RCC 7860 (cell line): ENCODE results near the gene TMEM14B.
"Not testable (repeated sequence)": the region's sequence is repeated elsewhere in the genome, so short reads cannot be mapped to it uniquely, and the experiment has no call there.

ENCODE experiments used
- DNase-seq: peaks from one replicate; pipeline ENCODE4 v3.0.0-alpha.2; 2015; ENCODE audit warnings: low spot score
- FAIRE-seq: peaks from 2 replicates; lab custom pipeline; 2012; peaks lifted over from hg19 to GRCh38; lab: Jason Lieb, UNC

The TMEM14B gene

DNA sequence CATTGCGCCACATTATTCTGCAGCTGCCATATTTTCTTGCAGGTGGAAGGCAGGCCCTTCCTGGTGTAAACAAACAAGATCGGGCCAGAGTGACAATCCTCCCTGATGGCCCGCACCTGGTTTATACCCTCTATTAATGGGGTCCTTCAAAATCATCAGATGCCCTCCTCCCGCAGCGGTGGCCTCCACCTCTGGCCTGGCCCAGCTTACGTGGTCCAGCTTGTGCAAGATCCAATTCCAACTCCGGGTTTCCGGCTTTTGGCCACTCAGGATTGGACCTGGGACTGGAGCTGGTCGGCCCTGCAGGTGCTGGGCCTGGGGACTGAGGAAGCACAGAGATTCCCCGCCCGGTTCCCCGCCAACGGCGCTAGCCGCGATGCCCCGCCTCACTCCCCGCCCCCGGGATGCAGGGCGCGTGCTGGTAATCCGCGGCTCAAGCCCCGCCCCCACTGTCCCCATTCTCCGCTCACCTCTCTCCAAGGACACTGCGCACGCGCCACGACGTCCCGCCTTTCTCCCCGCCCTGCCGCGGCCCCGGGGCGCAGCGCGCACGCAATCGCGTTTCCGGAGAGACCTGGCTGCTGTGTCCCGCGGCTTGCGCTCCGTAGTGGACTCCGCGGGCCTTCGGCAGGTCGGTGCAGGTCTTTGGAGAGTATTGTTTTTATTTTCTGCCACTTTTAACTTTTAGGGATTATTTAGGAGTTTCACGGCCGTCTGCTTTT lies at the start of gene TMEM14B:
Gene TMEM14B, plus strand, starts transcription at position 555 of the 722 bp plus-strand sequence. CDS start 1,441 bp downstream, outside the sequence.
- peak; percentile 15 for FAIRE-seq
- peak; percentile 84 for DNase-seq

DNA sequence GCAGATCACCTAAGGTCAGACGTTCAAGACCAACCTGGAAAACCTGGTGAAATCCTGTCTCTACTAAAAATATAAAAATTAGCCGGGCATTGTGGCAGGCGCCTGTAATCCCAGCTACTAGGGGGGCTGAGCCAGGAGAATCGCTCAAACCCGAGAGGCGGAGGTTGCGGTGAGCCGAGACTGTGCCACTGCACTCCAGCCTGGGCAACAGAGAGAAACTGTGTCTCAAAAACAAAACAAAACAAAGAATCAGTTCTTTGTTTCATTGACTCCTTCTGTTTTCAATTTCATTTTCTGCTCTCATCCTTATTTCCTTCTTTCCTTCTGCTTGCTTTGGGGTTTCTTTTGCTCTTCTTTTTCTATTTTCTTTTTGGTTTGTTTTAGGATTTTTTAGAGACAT lies 33.6 kb upstream of the TMEM14B start:
- DNase-seq: no peak
- no peak for FAIRE-seq

DNA sequence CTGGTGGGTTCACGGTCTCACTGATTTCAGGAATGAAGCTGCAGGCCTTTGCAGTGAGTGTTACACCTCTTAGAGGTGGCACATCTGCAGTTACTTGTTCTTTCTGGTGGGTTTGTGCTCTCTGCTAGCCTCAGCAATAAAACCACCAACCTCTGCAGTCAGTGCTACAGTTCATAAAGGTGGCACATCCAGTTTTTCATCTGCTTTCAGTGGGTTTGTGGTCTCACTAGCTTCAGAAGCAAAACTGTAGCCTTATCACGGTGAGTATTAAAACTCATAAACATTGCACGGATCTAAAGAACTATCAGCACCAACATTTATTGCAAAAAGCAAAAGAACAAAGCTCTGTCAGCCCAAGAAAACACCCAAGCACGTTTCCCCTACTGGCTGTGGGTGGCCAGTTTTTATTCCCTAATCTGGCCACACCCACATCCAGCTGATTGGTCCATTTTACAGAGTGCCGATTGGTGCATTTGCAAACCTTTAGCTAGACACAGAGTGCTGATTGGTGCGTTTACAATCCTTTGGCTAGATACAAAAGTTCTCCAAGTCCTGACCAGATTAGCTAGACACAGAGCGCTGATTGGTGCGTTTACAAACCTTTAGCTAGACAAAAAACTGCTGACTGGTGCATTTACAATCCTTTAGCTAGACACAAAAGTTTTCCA lies 28.2 kb upstream of the TMEM14B start:
- DNase-seq (no peak), FAIRE-seq (no peak)

DNA sequence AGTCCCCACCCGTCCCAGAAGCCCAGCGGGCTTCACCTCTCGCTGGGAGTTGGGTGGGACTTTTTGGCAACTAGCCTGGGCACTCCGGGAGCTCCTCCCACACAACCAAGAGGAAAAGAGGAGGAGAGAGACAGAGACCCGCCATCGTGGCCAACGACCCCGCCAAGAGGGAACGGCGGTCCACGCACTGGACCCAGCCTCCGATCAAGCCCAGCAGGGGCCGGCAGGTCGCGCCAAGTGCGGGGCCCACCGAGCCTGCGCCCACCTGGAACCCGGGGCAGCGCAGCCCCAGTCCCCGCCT lies 27.7 kb upstream of the TMEM14B start:
- DNase-seq: no peak
- FAIRE-seq: no peak

DNA sequence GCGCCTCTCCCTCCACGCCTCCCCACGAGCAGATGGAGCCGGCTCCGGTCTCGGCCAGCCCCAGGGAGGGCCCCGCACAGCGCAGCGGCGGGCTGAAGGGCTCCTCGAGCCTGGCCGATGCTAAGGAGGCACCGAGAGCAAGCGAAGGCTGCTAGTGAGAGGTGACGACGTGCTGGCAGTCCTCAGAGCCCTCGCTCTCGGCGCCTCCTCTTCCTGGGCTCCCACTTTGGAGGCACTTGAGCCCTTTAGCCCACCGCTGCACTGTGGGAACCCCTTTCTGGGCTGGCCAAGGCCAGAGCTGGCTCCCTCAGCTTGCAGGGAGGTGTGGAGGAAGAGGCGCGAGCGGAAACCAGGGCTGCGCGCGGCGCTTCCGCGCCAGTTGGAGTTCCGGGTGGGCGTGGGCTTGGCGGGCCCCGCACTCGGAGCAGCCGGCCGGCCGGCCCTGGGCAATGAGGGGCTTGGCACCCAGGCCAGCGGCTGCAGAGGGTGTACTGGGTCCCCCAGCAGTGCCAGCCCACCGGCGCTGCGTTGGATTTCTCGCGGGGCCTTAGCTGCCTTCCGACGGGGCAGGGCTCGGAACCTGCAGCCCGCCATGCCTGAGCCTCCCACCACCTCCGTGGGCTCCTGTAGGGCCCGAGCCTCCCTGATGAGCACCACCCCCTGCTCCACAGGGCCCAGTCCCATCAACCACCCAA lies 27.2 kb upstream of the TMEM14B start:
- DNase-seq (no peak), FAIRE-seq (no peak)

DNA sequence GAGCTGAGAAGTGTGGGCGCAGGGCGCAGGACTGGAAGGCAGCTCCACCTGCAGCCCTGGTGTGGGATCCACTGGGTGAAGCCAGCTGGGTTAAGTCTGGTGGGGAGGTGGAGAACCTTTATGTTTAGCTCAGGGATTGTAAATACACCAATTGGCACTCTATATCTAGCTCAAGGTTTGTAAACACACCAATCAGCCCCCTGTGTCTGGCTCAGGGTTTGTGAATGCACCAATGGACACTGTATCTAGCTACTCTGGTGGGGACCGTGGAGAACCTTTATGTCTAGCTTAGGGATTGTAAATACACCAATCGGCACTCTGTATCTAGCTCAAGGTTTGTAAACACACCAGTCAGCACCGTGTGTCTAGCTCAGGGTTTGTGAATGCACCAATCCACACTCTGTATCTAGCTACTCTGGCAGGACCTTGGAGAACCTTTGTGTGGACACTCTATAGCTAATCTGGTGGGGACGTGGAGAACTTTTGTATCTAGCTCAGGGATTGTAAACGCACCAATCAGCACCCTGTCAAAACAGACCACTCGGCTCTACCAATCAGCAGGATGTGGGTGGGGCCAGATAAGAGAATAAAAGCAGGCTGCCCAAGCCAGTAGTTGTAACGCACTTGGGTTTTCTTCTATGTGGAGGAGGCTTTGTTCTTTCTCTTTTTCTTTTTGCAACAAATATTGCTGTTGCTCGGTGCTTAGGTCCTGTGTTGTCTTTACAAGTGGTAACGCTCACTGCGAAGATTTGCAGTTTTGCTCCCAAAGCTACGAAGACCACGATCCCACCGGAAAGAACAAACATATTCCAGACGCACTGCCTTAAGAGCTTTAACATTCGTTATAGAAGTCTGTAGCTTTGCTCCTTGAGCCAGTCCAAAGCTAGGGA lies 26.4 kb upstream of the TMEM14B start:
- DNase-seq, FAIRE-seq: not testable (repeated sequence)

DNA sequence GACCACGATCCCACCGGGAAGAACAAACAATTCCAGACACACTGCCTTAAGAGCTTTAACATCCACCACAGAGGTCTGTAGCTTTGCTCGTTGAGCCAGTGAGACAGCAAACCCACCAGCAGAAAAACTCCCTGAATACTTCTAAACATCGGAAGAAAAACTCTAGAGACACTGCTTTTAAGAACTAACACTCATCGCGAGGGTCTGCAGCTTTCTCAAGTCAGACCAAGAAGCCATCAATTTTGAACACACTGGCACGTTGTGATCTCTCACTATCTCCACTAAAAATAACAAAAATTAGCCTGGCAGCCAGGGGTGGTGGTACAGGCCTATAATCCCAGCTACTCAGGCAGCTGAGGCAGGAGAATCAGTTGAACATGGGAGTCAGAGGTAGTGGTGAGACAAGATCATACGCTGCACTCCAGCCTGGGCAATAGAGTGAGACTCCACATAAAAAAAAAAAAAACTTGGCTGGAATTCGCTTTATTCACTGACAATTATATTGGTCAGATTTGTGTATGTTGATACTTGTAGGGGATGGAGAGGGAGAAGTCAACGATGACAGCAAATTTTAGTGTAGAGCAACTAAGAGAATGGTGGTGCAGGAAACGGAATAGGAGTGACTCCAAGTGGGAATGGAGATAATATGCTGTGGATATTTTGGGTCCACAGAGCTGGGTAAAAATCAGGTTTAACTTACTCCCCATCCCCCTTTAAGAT lies 25.6 kb upstream of the TMEM14B start:
- DNase-seq (no peak), FAIRE-seq (no peak)

DNA sequence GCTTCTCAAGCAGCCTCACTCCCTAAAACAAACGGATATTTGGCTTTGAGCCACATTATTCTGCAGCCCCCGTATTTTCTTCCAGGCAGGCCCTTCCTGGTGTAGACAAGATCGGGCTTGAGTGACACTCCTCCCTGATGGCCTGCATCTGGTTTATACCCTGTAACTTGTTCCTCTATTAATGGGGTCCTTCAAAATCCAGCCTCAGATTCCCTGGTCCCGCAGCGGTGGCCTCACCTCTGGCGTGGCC lies 25.1 kb upstream of the TMEM14B start:
- FAIRE-seq (no peak), DNase-seq (no peak)

DNA sequence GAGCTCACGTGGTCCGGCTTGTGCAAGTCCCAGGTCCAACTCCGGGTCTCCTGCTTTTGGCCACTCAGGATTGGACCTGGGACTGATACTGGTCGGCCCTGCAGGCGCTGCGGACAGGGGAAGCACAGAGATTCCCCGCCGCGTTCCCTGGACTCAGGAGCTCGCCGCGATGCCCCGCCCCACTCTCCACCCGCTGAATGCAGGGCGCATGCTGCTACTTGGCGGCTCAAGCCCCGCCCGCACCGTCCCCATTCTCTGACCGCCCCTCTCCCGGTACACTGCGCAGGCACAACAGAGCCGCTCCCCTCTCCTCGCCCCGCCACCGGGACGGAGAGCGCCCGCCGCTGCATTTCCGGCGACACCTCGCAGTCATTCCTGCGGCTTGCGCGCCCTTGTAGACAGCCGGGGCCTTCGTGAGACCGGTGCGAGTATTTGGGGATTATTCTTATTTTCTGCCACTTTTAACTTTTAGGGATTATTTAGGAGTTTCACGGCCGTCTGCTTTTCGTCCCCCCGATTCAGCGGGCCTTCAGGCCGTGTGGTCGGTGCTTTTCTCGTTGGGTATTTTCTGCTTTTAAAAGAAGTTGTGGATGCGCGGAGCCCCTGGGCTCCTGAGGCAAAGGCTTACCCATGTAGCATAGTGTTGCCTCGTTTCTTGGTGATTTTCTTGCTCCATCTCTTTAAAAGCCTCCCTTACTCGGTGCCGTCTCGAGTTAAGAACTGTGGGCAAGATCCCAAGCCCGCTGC lies 24.6 kb upstream of the TMEM14B start, which contains the start of gene TMEM14C:
Gene TMEM14C, plus strand, starts transcription at position 251 of the 747 bp plus-strand sequence. CDS start 1,544 bp downstream, outside the sequence.
- peak; percentile 93 for DNase-seq
- peak; percentile 63 for FAIRE-seq

DNA sequence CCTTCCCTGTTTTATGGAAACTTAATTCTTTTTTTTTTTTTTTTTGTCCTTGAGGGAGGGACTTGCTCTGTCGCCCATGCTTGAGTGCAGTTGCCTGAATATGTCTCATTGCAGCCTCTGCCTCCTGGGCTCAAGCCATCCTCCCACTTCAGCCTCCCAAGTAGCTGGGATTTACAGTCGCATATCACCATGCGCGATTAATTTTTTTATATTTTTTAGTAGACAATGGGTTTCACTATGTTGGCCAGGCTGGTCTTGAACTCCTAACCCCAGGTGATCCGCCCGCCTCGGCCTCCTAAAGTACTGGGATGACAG lies 24.1 kb upstream of the TMEM14B start:
- DNase-seq: no peak
- FAIRE-seq: no peak

DNA sequence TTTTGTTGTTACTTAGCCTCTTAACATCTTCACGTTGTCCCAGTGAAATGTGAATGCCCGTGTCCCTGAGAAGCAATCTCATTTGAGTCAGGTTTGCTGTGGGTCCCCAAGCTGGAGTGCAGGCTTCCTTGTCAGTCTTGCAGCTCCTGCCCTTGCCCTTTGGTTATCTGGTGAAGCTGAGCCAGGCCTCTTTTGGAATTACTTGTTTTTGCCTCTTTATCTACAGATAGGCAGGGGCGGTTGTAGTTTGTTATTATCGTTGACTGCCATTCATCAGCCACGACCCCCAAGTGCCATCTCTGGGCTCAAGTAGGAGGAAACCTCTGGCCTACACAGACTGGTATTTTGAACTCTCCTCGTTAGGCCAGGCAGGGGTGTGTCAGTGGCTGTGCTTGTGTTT lies 22.6 kb upstream of the TMEM14B start:
- FAIRE-seq: no peak

DNA sequence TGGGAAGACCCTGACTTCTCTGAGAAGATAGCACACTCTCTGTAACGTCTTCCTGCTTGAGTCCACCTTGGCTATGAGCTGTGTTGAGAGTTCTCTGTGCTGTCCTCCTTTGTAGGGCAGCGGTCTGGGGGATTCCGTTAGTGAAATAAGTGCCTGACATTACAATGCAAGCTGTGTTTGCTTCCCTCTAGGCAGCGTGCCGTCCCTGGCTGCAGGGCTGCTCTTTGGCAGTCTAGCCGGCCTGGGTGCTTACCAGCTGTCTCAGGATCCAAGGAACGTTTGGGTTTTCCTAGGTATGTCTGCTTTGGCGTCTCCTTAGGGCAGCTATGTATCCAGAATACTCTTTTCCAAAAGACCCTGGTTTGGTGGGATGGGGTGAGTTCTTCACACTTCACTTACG lies 21.9 kb upstream of the TMEM14B start:
- FAIRE-seq: no peak

More for the DNA sequence above, 22.6 kb upstream of the TMEM14B start:
- no peak for DNase-seq

DNA sequence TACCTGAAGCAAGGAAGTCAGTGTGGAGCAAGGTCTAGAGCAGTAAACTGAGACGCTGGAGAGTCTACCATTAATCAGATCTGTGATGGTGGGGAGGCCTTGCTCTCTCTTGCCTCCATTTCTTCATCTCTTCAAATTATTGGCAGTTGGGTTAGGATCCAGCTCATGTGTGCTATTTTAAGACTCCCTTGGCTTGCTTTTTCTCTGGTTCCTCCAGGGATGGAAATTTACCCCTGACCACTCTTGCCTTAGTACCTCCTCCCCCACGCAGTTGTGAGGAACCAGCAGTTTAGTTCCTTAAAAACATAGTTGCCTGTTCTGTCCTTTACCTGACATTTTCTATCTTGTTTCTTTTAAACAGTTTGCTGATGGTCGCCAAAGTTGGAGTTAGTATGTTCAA lies 17.4 kb upstream of the TMEM14B start:
- DNase-seq (no peak), FAIRE-seq (no peak)

More for the DNA sequence above, 21.9 kb upstream of the TMEM14B start:
- DNase-seq: no peak

DNA sequence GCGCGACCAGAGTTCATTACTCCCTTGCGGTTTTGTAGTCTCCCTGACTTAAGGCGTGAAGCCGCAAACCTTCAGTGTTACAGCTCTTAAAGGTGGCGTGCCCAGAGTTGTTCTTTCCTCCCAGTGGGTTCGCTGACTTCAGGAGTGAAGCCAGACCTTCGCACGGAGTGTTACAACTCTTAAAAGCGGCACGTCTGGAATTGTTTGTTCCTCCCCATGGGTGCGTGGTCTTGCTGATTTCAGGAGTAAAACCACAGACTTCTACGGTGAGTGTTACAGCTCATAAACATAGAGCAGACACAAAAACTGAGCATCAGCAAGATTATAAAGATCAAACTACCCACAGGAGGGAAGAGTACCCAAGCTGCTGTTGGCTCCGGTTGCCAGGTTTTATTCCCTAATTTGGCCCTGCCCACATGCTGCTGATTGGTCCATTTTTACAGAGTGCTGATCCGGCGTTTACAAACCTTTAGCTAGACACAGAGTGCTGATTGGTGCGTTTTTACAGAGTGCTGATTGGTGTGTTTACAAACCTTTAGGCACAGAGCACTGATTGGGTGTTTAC lies 14.4 kb upstream of the TMEM14B start:
- FAIRE-seq: no peak
- no peak for DNase-seq

DNA sequence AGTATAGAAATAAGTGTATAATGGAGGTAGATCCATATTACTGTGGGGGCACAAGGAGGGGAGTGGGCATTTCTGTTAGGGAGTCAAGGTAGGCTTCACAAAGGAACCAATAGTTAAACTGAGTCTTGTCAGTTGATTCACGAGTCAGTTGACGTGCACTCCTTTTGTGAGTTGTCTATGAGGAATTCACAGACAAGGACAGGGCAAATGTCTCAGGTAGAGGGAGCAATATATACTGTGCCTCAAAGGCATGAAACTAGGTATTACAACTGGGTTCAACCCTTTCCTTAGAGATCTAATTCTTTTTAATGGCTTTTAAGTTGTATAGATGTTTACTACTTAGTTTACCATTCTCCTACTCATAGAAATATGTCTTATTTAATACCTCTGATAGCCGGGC lies 13.7 kb upstream of the TMEM14B start:
- FAIRE-seq: no peak
- no peak for DNase-seq

DNA sequence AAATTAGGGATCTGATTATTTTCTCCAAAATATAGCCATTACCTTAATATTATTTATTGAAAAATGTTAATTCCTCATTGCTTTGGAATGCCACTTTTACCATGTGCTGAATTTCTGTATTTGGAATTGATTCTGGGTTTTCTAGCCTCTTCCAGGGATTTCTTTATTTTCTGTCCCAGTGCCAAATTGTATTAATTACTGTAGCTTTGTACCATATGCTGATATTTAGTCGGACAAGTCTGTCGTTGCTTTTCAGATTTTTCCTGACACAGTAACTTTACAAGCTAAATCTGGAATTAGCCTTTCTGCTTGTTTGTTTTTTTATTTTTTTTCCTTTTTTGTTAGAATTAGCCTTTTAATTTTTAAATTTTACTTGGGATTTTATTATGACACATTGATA lies 10.9 kb upstream of the TMEM14B start:
- FAIRE-seq (no peak), DNase-seq (no peak)

DNA sequence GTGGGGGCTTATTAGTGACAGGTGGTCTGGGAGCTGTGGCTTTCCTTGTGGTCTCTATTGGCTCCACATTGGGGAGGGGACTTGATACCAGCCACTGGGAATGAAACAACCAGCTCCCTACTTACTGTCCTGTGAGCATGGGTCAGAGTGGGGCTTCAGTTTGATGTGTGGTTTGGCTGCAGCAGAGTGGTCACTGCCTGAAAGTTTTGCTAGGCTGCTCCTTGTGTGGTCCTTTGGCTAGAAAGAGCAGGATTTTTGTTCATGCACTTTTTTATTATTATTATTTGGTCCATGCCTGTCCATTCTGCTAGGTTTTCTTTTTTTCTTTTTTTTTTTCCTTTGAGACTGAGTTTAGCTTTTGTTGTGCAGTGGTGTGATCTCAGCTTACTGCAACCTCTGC lies 7.5 kb upstream of the TMEM14B start:
- FAIRE-seq (no peak), DNase-seq (no peak)

DNA sequence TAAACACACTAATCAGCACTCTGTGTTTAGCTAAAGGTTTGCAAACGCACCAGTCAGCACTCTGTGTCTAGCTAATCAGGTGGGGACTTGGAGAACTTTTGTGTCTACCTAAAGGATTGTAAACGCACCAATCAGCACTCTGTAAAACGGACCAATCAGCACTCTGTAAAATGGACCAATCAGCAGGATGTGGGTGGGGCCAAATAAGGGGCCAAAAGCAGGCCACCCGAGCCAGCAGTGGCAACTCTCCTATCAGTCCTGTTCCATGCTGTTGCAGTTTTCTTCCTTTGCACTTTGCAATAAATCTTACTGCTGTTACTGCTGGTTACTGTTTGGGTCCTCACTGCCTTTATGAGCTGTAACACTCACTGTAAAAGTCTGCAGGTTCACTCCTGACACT lies 6.0 kb upstream of the TMEM14B start:
- not testable (repeated sequence) for FAIRE-seq, DNase-seq

DNA sequence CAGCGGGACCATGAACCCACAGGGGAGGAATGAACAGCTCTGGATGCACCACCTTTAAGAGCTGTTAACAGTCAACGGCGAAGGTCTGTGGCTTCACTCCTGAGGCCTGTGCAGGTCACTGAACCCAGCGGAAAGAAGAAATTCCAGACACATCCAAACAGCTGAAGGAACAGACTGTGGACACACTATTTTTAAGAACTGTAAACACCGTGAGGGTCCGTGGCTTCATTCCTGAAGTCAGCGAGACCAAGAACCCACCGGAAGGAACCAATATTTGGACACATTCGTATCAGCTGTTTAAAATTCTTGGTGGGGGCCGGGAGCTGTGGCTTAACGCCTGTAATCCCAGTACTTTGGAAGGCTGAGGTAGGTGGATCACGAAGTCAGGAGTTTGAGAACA lies 5.4 kb upstream of the TMEM14B start:
- FAIRE-seq (no peak), DNase-seq (no peak)

DNA sequence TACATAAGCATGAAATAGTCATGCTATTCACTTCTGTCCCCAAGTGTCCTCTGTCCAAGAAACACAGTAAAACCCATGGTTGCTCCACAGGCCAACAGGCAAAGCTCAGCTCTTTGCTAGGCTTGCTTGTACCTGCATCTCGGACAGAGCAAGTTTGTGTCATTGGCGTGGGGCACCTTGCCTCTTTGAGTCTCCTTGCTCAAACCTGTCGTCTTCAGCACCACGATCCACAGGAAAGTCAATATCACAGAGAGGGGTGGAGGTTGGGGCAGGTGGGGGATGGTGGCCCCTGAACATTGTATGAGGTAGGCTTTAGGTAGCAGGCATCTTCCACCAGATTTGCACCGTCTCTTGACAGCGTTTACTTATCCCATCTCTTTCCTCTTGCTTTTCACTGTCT lies 4.1 kb upstream of the TMEM14B start:
- DNase-seq (no peak), FAIRE-seq (no peak)
